GM21423 (cell line): Measurements from ENCODE around the gene YAE1.

Experiments
- ATAC-seq: cut with Tn5 transposase; IDR thresholded peaks from one replicate; pipeline ENCODE4 v1.9.1; 2021; ENCODE audit warnings: mild to moderate bottlenecking, moderate library complexity; ENCODE audit not compliant: unreplicated experiment

YAE1 gene

GRCh38 chr7:39606941-39607340 lies 40.7 kb downstream of the YAE1 start:
- ATAC-seq = no peak

GRCh38 chr7:39607865-39608264 lies 41.7 kb downstream of the YAE1 start:
- no peak for ATAC-seq

DNA sequence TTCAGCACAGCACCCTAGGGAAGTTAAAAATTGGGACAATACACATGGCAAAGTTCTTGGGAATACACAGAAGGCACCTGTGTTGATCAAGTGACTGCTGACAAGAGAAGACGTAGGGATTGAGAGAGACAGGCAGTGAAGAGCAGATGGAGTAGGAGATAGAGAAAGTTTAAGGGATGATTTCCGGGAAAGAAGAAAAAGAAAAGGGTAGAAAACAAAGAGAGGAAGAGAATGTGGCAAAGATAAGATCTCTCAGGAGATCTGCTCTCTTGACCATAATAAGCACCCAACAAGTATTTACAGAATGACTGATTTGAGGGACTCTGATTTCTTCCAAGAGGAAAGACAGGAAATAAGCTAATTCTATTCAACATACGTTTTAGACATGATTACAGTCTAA lies 42.1 kb downstream of the YAE1 start:
- no peak for ATAC-seq

GRCh38 chr7:39609113-39609934 lies 43.1 kb downstream of the YAE1 start:
- no peak for ATAC-seq

GRCh38 chr7:39609935-39610263 lies 43.7 kb downstream of the YAE1 start:
- ATAC-seq = no peak

- no peak for ATAC-seq
These were observed 47.4 kb downstream of the YAE1 start for GRCh38 chr7:39613577-39613976.

- no peak for ATAC-seq
These were observed 48.1 kb downstream of the YAE1 start for GRCh38 chr7:39614299-39614698.

DNA sequence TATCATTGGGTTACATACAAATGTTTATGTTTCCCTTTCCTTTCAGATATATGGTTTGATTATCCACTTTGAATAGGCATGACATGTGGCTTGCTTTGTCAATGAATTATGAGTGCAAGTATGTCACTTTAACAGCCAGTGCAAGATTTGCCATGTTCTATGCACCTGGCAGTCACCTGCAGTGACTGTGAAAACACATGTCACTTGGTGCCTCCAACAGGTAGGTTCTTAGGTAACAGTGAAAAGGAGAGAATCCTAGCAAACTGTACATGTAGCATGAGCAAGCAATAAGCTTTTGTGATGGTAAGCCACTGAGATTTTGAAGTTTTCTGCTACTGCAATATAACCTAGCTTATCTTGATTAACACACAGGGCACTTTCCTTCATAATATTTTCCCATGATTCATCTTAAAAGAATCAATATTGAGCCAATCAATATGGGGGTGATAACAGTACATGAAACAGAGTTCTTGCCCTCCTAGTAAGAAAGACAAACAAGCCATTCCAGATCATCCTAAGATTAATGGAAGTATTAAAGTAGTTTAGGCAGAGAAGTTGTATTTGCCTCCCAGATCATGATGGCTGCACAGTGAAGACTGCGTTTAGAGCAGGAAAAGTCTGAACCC lies 49.3 kb downstream of the YAE1 start:
- ATAC-seq = no peak

DNA sequence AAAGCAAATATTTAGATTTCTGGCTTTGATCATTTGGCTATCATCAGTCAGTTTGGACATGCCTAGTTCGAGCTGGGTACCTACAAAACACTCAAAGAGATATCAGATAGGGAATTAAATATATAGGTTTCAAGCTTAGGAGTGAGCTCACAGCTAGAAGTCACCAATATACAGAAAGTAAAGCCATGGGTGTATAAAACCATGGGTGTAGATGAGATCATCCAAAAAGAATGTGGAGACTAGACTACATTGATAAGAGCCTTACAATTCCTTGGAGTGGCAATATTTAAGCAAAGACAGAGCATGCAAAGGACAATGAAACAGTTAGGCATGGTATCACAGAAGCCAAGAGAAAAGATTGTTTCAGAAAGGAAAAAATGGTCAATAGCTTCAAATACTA lies 49.9 kb downstream of the YAE1 start:
- ATAC-seq = no peak

DNA sequence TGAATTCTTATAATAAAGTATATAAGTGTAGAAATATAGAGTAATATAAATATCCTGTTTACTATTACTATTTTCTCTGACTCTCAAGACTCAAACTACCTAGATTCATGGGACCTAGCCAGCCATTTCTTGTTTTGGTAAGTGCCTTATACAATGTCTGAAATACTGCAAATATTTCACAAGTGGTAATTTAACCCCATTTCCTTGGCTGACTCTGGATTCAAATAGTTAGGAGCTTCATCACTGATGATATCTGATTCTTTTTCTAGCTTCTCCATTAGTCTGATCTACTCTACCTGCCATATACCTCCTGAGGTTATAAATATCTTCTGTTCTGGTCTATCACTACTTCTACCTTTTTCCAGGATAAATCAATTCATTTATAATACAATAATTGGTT lies 50.8 kb downstream of the YAE1 start:
- no peak for ATAC-seq

DNA sequence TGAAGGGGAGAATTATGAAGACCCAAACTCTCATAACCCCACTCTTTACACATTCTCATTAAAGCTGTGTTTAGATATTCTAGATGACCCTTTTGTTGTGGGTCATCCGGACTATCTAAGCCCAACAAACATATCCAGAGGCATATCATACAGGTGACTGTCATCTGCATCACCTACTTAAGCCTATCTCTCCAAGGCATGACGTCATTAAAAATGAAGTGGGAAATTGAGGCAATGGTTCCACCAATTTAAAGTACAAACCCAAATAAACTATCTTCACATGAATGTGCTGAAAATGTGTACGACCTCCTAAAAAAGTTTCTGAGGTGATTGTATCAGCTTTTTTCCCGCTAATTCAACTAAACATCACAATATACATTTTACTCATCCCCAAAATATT lies 52.7 kb downstream of the YAE1 start:
- ATAC-seq = no peak

DNA sequence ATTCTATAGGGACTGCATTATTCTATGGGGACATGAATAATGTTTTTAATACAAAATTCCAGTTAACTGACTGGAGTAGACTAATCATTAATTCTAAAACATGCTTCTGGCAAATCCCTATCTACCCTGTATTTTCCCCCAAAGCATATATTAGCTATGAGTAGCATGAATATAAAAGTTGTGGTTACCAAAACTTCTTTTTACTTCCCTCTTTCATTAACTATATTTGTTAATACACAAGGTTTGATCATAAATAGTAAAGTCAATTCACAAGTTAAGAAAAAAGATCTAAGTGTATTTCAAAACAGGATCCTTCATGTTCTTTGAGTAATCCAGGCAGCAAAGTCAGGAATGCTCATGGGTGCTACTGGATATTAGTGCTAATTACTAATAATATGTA lies 54.3 kb downstream of the YAE1 start:
- no peak for ATAC-seq

DNA sequence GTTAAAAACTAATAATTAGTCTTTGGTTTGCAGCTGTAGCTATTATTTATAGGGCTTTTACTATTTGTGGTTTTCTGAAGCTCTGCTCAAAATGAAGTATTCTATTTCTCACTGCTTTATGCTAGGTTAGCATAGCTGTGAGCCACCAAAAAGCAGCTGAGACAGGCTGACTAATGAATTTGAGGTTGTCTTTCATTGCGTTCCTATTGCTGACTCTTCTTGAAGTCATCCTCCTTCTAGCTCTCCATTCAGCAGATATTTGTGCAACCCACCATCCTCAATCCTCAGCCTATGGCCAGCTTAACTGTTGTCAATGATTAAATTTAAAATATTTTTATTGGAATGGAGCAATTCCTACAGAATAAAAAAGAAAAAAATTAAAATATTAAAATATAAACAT lies 55.1 kb downstream of the YAE1 start:
- ATAC-seq = no peak

DNA sequence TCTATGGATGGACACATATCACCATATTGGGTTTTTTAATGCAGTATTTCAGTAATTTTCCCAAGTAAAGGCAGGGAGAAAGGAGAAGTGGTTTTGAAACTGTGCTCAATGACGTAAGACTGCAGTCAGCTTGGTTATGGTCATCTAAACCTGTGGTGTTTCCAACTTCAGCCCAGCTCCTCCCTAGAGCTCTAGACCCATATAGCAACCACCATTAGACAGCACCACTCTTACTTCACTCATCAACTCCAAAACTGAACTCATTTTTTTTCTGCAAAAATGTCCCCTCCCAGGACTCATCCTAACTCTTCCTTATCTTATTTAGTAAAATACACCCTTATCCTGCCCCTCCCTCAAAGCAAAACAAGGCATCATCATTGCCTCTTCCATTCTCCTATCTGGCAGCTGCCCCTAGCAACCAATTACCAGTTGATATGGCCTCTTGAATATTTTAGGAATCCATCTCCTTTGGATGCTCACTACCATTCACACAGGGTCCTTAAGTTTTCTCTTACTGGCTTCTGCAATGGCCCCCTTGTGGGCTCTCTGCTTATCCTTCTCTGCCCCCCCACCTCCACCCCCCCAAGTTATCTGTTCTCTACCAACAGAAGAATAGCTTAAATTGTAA lies 55.7 kb downstream of the YAE1 start:
- peak; percentile 26 for ATAC-seq
